ENCODE measurements around the gene PAM.
A peak's percentile ranks its signal among the peaks of the same experiment; 100 is the strongest.

Gene PAM

DNA sequence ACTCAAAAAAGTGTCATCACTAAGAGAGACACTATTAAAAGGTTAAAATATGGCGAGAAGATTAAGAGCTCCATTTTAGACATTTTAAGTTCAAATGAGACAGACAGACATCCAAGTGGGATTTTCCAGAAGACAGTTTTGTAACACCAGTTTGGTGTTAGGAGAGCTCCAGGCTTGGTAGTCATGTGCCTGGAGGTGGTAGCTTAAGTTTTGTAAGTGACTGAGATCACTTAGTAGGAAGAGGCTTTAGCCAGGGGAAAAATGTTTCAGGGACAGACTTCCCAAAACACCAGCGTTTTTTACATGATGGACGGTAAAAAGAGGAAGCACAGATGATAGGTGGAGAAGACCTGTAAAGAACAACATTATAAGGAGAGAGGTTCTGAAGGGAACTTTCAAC is 214.5 kb downstream of the PAM start:
- no peak overlapping the region for H3K4me3 ChIP-seq (ENCODE audit: low read depth, low read length)
- TF ChIP-seq, protein P1, sequence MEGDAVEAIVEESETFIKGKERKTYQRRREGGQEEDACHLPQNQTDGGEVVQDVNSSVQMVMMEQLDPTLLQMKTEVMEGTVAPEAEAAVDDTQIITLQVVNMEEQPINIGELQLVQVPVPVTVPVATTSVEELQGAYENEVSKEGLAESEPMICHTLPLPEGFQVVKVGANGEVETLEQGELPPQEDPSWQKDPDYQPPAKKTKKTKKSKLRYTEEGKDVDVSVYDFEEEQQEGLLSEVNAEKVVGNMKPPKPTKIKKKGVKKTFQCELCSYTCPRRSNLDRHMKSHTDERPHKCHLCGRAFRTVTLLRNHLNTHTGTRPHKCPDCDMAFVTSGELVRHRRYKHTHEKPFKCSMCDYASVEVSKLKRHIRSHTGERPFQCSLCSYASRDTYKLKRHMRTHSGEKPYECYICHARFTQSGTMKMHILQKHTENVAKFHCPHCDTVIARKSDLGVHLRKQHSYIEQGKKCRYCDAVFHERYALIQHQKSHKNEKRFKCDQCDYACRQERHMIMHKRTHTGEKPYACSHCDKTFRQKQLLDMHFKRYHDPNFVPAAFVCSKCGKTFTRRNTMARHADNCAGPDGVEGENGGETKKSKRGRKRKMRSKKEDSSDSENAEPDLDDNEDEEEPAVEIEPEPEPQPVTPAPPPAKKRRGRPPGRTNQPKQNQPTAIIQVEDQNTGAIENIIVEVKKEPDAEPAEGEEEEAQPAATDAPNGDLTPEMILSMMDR (IDR thresholded peaks at IDR 0.05; ENCODE audit: borderline replicate concordance, insufficient read depth, low read depth, low read length), result no peak

- no peak overlapping the region for H3K4me3 ChIP-seq (ENCODE audit: low read depth, low read length)
- TF ChIP-seq, protein P1 (IDR thresholded peaks at IDR 0.05; ENCODE audit: borderline replicate concordance, insufficient read depth, low read depth, low read length), result peak; percentile 37
These were observed 216.7 kb downstream of the PAM start for GRCh38 chr5:102971676-102972293.

GRCh38 chr5:102974177-102974576 is 219.1 kb downstream of the PAM start:
- no peak overlapping the region for H3K4me3 ChIP-seq (ENCODE audit: low read depth, low read length)
- TF ChIP-seq, protein P1 (IDR thresholded peaks at IDR 0.05; ENCODE audit: borderline replicate concordance, insufficient read depth, low read depth, low read length), result no peak

DNA sequence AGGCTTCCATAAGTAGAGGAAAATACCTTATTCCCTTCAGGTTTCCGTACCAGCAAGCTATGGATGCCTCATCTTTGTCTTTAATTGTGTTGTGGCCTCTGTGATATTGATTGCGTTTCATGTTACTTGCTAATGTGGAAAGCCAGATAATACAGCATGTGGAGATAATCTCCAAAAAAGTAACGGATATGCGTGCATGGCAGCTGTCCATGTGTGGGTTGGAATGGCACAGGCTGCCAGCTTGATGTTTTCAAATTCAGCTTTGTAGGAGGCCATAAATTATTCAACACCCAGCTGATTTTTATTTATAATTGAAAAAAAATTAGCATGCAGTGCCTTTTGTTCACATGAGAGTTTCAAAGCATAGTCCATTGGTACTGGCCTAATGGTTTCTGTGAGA is 219.9 kb downstream of the PAM start:
- no peak overlapping the region for H3K4me3 ChIP-seq (ENCODE audit: low read depth, low read length)
- TF ChIP-seq, protein P1 (IDR thresholded peaks at IDR 0.05; ENCODE audit: borderline replicate concordance, insufficient read depth, low read depth, low read length), result no peak

GRCh38 chr5:102975457-102976182 is 220.5 kb downstream of the PAM start:
- TF ChIP-seq, protein P1 (IDR thresholded peaks at IDR 0.05; ENCODE audit: borderline replicate concordance, insufficient read depth, low read depth, low read length), result no peak
- no peak overlapping the region for H3K4me3 ChIP-seq (ENCODE audit: low read depth, low read length)

DNA sequence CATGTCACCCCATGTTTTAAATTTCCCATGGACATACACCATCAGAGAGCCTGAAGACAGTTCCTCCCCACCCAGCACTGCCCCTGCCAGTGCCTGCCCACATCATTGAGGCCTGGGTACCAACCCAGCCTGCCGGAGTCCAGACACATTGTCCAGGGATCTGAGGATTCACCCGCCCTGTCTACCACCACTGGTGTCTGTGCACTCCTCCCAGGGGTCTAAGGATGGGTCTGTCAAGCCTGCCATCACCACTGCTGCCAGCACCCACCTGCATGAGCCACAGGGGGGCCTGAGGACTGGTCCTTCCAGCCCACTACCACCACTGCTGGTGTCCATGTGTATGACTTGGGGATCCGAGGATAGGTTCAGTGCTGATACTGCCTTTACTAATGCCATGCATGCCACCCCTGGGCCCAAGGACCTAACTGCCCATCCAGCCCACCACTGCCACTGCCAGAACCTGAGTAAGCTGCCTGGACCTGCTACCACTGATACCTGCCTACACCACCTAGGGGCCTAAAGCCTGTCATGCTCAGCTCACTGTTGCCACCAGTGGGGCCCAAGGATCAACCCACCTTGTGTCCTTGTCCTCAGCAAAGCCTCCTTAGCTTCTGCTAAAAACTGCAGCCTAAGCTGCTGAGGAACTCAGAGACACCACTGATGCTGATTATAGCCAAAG is 227.0 kb downstream of the PAM start:
- no peak overlapping the region for H3K4me3 ChIP-seq (ENCODE audit: low read depth, low read length)
- TF ChIP-seq, protein P1 (IDR thresholded peaks at IDR 0.05; ENCODE audit: borderline replicate concordance, insufficient read depth, low read depth, low read length), result no peak

Data from GM12875 (cell line).